Hepatic stellate cell (primary cell): ENCODE measurements around the gene MAPKAPK3.

ENCODE experiments used
- DNase-seq: peaks from one replicate; pipeline ENCODE4 v3.0.0; 2011; ENCODE audit warnings: low spot score

Gene MAPKAPK3

DNA sequence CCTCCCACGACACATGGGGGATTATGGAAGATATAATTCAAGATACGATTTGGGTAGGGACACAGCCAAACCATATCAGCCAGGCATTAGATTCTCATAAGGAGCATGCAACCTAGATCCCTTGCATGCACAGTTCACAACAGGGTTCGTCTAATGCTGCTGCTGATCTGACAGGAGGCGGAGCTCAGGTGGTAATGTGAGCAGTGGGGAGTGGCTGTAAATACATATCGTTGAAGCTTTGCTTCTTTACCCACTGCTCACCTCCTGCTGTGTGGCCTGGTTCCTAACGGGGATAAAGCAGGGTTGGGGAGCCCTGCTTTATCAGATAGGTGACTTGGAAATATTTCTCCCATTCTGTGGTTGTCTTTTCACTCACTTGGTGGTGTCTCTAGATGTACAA lies 72.6 kb downstream of the MAPKAPK3 start:
- DNase-seq: no peak

DNA sequence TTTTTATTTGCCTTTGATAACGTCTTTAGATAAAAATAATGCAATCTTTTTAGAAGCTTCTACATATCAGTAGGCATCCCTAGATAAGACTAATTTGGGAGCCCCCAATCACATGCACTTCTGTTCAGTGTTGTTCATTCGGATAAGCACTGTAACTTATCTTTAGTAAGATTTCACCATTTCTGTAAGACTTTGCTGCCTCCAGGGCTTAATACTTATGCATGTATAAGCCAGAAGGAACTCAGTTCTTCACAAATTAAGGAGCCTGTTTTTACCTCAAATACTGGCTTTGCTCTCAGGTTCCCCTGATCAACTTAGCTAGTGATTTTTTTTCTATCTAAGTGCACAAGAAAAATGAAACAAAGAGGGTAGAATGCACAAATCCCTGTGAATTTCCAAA lies 78.1 kb downstream of the MAPKAPK3 start:
- no peak for DNase-seq

DNA sequence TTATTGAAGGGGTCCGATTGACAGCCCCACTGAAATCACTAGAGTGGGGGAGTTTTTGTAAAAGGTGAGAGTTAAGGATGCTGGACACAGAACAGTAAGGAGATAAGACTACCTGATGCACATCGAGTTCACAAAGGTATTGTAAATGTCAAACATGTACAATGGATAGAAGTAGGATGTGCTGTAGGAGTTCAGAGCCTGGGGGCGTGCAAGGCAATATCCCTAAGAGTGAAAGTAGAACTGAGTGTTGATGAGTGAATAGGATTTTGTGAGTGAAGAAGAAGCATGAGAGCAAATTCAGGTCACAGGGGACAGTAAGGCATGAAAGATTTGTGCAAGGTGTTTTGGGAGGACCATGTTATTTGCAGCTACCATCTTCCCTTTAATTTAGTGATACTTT lies 79.3 kb downstream of the MAPKAPK3 start:
- no peak for DNase-seq

DNA sequence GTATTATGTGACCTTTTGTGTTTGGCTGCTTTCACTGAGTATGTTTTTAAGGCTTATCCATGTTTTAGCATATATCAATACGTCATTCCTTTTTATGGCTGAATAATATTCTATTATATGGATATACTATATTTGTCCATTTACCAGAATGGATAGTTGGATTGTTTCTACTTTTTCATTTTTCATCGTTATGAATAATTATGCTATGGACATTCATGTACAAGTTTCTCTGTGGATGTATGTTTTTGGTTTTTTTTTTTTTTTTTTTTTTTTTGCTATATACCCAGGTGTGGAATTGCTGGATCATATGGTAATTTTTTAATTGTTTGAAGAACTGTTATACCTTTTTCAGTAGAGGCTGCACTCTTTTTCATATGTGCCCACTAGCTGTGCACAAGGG lies 81.3 kb downstream of the MAPKAPK3 start:
- DNase-seq: no peak
